Measurements from ENCODE around the gene PPARA.
A peak's percentile ranks its signal among the peaks of the same experiment; 100 is the strongest.
"Not testable (repeated sequence)": the region's sequence is repeated elsewhere in the genome, so short reads cannot be mapped to it uniquely, and the experiment has no call there.

PPARA gene

GRCh38 chr22:46187862-46188261 lies 37.5 kb downstream of the PPARA start:
- Mint-ChIP-seq H3K36me3 (ENCODE audit: insufficient read depth) (peaks cover 4% of the 10 kb centered on the region), H3K4me1 (ENCODE audit: low read depth in 2 of 2) (peaks cover 5 to 10% of the 10 kb centered on the region in 2 donors), H3K27me3 (no peaks in the 10 kb centered on the region), H3K27ac (no peak overlapping the region), H3K9me3 (no peaks in the 10 kb centered on the region), H3K4me3 (no peak overlapping the region)
- no peak for ATAC-seq (replicated peaks)
- DNase-seq, result no peak

- H3K9me3 Mint-ChIP-seq, result no peaks in the 10 kb centered on the region
- DNase-seq (no peak), ATAC-seq (replicated peaks) (no peak)
- H3K4me1 Mint-ChIP-seq (ENCODE audit: low read depth in 2 of 2), result peaks cover 15% of the 10 kb centered on the region in 2 donors
- no peaks in the 10 kb centered on the region for H3K27me3 Mint-ChIP-seq
- H3K27ac Mint-ChIP-seq, result no peak overlapping the region
- peaks cover 7% of the 10 kb centered on the region for H3K36me3 Mint-ChIP-seq (ENCODE audit: insufficient read depth)
- no peak overlapping the region for H3K4me3 Mint-ChIP-seq
Observed at GRCh38 chr22:46192210-46192993, 42.1 kb downstream of the PPARA start.

DNA sequence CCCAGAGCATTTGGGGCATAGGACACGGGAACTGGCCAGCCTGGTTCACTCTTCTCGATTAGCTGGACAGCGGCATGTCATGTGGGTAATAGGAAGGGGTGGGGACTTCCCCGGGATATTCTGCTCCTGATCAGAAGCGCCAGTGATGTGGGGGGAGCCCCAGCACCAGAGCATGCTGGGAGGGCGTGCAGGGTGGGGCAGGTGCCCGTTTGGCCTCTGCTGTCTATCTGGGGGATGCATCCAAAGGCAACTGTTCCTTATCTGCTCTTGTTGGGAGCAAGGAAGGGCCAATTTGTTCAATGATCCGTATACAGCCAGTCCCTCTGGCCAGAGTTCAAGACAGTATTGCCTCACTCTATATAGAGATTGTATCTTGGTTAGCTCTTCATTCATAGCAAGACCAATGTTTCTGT lies 43.6 kb downstream of the PPARA start:
- H3K9me3 Mint-ChIP-seq, result no peaks in the 10 kb centered on the region
- H3K27me3 Mint-ChIP-seq, result no peaks in the 10 kb centered on the region
- no peak for ATAC-seq (replicated peaks)
- H3K36me3 Mint-ChIP-seq (ENCODE audit: insufficient read depth), result peaks cover 7% of the 10 kb centered on the region
- peaks cover 11 to 15% of the 10 kb centered on the region in 2 donors for H3K4me1 Mint-ChIP-seq (ENCODE audit: low read depth in 2 of 2)
- no peak for DNase-seq
- no peak overlapping the region for H3K4me3 Mint-ChIP-seq
- H3K27ac Mint-ChIP-seq, result peak overlapping the region in 1 of 2 donors; percentile 49

GRCh38 chr22:46195487-46196165 lies 45.3 kb downstream of the PPARA start:
- peaks cover 11 to 15% of the 10 kb centered on the region in 2 donors for H3K4me1 Mint-ChIP-seq (ENCODE audit: low read depth in 2 of 2)

DNA sequence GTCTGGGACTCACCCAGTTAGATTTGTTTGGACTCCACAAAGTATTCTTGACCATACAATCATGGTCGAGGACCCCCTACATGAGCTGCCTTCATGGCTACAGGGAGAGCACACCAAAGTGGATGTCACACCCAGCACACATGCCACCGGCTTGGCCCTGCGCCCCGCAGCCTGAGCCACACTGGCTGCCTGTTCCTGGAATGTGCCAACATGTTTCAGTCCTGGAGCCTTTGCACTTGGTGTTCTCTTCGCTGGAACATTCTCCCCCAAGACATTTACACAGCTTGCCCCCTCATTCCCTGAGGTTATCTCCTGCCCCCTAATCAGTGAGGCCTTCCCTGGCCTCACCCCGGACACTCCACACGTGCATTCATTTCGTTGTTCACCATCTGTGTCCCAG lies 46.0 kb downstream of the PPARA start:
- no peak for DNase-seq
- Mint-ChIP-seq H3K4me3 (no peak overlapping the region), H3K36me3 (ENCODE audit: insufficient read depth) (peaks cover 14% of the 10 kb centered on the region), H3K27me3 (no peaks in the 10 kb centered on the region), H3K9me3 (no peaks in the 10 kb centered on the region), H3K27ac (peak overlapping the region in 1 of 2 donors; percentile 31), H3K4me1 (ENCODE audit: low read depth in 2 of 2) (peaks cover 11 to 15% of the 10 kb centered on the region in 2 donors)
- ATAC-seq (replicated peaks), result no peak

More at GRCh38 chr22:46195487-46196165, 45.3 kb downstream of the PPARA start:
- Mint-ChIP-seq H3K4me3 (no peak overlapping the region), H3K27me3 (no peaks in the 10 kb centered on the region), H3K27ac (no peak overlapping the region), H3K36me3 (ENCODE audit: insufficient read depth) (peaks cover 10% of the 10 kb centered on the region), H3K9me3 (no peaks in the 10 kb centered on the region)
- DNase-seq, result no peak
- ATAC-seq (replicated peaks), result no peak

- Mint-ChIP-seq H3K9me3 (no peaks in the 10 kb centered on the region), H3K27me3 (no peaks in the 10 kb centered on the region), H3K27ac (no peak overlapping the region), H3K4me1 (ENCODE audit: low read depth in 2 of 2) (peaks cover 11 to 12% of the 10 kb centered on the region in 2 donors), H3K4me3 (no peak overlapping the region), H3K36me3 (ENCODE audit: insufficient read depth) (peaks cover 10% of the 10 kb centered on the region)
- DNase-seq (no peak), ATAC-seq (replicated peaks) (no peak)
Observed at GRCh38 chr22:46198274-46198673, 47.9 kb downstream of the PPARA start.

DNA sequence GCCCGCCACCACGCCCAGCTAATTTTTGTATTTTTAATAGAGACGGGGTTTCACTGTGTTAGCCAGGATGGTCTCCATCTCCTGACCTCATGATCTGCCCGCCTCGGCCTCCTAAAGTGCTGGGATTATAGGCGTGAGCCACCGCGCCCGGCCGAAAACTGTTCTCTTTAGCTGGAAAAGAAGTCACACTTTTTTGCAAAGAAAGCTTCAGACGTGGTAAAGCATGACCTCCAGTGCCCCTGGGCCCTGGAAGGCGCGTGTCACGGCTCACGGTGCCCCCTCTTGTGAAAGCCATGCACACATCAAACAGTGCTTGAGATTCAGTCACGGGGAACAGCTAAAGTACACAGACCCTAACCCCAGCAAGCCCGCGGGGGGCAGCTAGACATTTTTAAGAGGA lies 48.5 kb downstream of the PPARA start:
- H3K27me3 Mint-ChIP-seq; ATAC-seq (replicated peaks); H3K9me3 Mint-ChIP-seq; DNase-seq; H3K4me3 Mint-ChIP-seq: not testable (repeated sequence)
- H3K27ac Mint-ChIP-seq, result peak overlapping the region in 1 of 2 donors; percentile 51
- H3K36me3 Mint-ChIP-seq (ENCODE audit: insufficient read depth), result peaks cover 10% of the 10 kb centered on the region
- peaks cover 11 to 12% of the 10 kb centered on the region in 2 donors for H3K4me1 Mint-ChIP-seq (ENCODE audit: low read depth in 2 of 2)

GRCh38 chr22:46201059-46201757 lies 50.9 kb downstream of the PPARA start:
- Mint-ChIP-seq H3K27ac (peak overlapping the region; percentile 67 to 88), H3K36me3 (ENCODE audit: insufficient read depth) (peaks cover 10% of the 10 kb centered on the region), H3K9me3 (no peaks in the 10 kb centered on the region), H3K4me1 (ENCODE audit: low read depth in 2 of 2) (peaks cover 7% of the 10 kb centered on the region in 2 donors), H3K4me3 (no peak overlapping the region), H3K27me3 (no peaks in the 10 kb centered on the region)
- DNase-seq (no peak), ATAC-seq (replicated peaks) (no peak)

- peaks cover 7% of the 10 kb centered on the region for H3K36me3 Mint-ChIP-seq (ENCODE audit: insufficient read depth)
- H3K9me3 Mint-ChIP-seq, result no peaks in the 10 kb centered on the region
- DNase-seq (no peak), ATAC-seq (replicated peaks) (no peak)
- H3K27me3 Mint-ChIP-seq, result no peaks in the 10 kb centered on the region
- H3K4me3 Mint-ChIP-seq, result no peak overlapping the region
- H3K4me1 Mint-ChIP-seq (ENCODE audit: low read depth in 2 of 2), result peaks cover 0 to 3% of the 10 kb centered on the region in 2 donors
- H3K27ac Mint-ChIP-seq, result no peak overlapping the region
Observed at GRCh38 chr22:46202897-46203600, 52.7 kb downstream of the PPARA start.

- Mint-ChIP-seq H3K36me3 (ENCODE audit: insufficient read depth) (peaks cover 7% of the 10 kb centered on the region), H3K27me3 (no peaks in the 10 kb centered on the region), H3K9me3 (no peaks in the 10 kb centered on the region), H3K27ac (no peak overlapping the region), H3K4me3 (no peak overlapping the region), H3K4me1 (ENCODE audit: low read depth in 2 of 2) (peaks cover 0 to 3% of the 10 kb centered on the region in 2 donors)
- DNase-seq (no peak), ATAC-seq (replicated peaks) (no peak)
Observed at GRCh38 chr22:46203601-46203980, 53.3 kb downstream of the PPARA start.

- Mint-ChIP-seq H3K27me3 (no peaks in the 10 kb centered on the region), H3K36me3 (ENCODE audit: insufficient read depth) (peaks cover 4% of the 10 kb centered on the region), H3K9me3 (peaks cover 0 to 6% of the 10 kb centered on the region in 2 donors), H3K4me1 (ENCODE audit: low read depth in 2 of 2) (no peaks in the 10 kb centered on the region), H3K27ac (no peak overlapping the region), H3K4me3 (no peak overlapping the region)
- DNase-seq, result no peak
- no peak for ATAC-seq (replicated peaks)
Observed at GRCh38 chr22:46209262-46209661, 58.9 kb downstream of the PPARA start.

GRCh38 chr22:46212195-46212594 lies 61.9 kb downstream of the PPARA start:
- ATAC-seq (replicated peaks) (no peak), DNase-seq (no peak)
- peaks cover 16% of the 10 kb centered on the region for H3K36me3 Mint-ChIP-seq (ENCODE audit: insufficient read depth)
- H3K27me3 Mint-ChIP-seq, result no peaks in the 10 kb centered on the region
- no peak overlapping the region for H3K4me3 Mint-ChIP-seq
- no peak overlapping the region for H3K27ac Mint-ChIP-seq
- peaks cover 0 to 6% of the 10 kb centered on the region in 2 donors for H3K9me3 Mint-ChIP-seq
- no peaks in the 10 kb centered on the region for H3K4me1 Mint-ChIP-seq (ENCODE audit: low read depth in 2 of 2)

GRCh38 chr22:46213052-46213451 lies 62.7 kb downstream of the PPARA start:
- Mint-ChIP-seq H3K9me3 (peaks cover 0 to 6% of the 10 kb centered on the region in 2 donors), H3K27ac (no peak overlapping the region), H3K36me3 (ENCODE audit: insufficient read depth) (peaks cover 21% of the 10 kb centered on the region), H3K4me1 (ENCODE audit: low read depth in 2 of 2) (no peaks in the 10 kb centered on the region), H3K27me3 (no peaks in the 10 kb centered on the region), H3K4me3 (no peak overlapping the region)
- ATAC-seq (replicated peaks) (no peak), DNase-seq (no peak)
